ENCODE data around the gene AEBP1. TPM values are rescaled to one million over a fixed set of nuclear protein-coding genes. Genes with fewer than 3 reads are reported as not detected.

AEBP1 gene
- total RNA-seq, 1 donor = 168 TPM

DNA sequence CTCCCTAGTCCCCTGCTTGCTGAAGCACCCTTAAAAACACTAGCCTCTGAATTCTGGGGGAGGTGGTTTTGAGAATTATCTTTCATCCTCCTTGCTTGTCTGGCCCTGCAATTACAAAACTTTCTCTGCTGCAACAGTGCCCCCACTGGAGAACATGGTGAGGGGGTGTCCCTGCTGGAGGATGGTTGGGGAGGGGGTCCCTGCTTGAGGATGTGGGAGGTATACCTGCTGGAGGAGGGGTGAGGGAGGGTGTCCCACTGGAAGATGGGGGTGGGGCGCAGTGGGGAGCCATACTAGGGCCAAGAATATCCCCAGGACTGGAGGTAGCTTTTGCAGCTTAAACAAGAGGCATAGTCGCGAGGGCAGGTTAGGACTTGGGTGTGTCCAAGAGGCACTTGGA is 18.6 kb upstream of the AEBP1 start:
- H3K4me3 ChIP-seq (ENCODE audit: low read depth, low read length) = no peak overlapping the region
- TF ChIP-seq, protein P1, sequence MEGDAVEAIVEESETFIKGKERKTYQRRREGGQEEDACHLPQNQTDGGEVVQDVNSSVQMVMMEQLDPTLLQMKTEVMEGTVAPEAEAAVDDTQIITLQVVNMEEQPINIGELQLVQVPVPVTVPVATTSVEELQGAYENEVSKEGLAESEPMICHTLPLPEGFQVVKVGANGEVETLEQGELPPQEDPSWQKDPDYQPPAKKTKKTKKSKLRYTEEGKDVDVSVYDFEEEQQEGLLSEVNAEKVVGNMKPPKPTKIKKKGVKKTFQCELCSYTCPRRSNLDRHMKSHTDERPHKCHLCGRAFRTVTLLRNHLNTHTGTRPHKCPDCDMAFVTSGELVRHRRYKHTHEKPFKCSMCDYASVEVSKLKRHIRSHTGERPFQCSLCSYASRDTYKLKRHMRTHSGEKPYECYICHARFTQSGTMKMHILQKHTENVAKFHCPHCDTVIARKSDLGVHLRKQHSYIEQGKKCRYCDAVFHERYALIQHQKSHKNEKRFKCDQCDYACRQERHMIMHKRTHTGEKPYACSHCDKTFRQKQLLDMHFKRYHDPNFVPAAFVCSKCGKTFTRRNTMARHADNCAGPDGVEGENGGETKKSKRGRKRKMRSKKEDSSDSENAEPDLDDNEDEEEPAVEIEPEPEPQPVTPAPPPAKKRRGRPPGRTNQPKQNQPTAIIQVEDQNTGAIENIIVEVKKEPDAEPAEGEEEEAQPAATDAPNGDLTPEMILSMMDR (IDR thresholded peaks at IDR 0.05; ENCODE audit: insufficient read depth, low read length) = peak; percentile 4
- DNase-seq (ENCODE audit: low read depth) = no peak

DNA sequence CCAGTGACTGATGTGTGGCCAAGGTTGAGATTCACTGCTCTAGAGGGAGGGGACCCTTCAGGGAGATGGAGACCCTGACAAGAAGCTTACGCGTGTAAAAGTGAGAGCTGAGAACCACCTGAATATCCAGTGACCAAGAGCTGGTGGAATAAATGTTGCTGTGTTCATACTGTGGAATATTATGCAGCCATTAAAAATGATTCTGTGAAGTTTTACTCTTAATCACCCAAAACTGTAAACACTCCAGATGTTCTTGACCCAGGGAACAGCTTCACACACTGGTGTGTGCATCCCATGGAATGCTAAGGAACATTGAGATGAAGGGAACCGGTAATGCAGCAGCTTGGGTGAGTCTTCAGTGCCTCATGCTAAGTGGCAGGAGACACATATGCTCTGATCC is 17.5 kb upstream of the AEBP1 start:
- no peak for DNase-seq (ENCODE audit: low read depth)
- TF ChIP-seq, protein P1 (IDR thresholded peaks at IDR 0.05; ENCODE audit: insufficient read depth, low read length) = no peak
- H3K4me3 ChIP-seq (ENCODE audit: low read depth, low read length) = no peak overlapping the region

DNA sequence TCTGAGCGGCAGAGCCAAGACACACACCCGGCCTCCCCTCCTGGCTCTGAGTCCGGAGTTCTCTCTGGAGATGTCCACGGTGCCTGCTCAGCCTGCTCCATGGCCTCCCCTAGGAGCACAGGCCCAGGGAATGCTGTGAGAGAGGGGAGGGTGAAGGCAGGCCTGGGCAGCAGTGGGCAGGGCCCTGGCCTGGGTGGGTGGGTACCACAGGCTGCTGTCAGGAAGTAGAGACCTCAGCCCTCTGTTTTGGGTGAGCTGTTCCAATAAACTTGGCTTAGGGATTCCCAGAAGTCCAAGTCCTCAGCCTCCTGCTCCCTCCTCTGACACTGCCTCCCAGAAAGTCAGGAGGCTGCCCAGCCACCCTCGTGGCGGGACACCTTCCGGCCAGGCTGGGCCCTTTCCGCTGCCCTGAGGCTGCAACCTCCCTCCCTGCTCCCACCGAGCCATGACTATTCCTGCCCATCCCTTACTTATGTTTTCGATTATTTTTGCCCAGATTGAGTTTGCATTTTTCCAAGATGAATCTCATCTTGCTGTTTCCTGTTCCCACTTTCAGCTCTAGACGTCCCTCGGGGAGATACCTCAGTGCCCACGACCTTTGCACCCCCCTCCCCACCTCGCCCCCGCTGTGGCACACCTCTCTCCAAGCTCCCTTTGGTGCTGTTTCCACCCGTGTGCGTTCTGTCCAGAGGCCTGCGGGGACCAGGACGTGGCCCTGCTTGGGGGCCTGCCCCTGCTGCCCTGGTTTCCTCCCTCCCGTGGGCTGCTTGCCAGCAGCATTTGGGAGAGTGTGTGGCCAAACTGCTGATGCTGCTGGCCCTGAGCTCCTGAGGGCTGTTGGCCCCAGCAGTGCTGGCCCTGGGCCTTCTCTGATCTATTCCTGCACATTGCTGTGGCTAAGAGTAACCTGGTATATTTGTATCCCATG is 16.0 kb upstream of the AEBP1 start:
- H3K4me3 ChIP-seq (ENCODE audit: low read depth, low read length) = peak overlapping the region; percentile 22
- TF ChIP-seq, protein P1 (IDR thresholded peaks at IDR 0.05; ENCODE audit: insufficient read depth, low read length) = no peak
- peak; percentile 97 for DNase-seq (ENCODE audit: low read depth)

DNA sequence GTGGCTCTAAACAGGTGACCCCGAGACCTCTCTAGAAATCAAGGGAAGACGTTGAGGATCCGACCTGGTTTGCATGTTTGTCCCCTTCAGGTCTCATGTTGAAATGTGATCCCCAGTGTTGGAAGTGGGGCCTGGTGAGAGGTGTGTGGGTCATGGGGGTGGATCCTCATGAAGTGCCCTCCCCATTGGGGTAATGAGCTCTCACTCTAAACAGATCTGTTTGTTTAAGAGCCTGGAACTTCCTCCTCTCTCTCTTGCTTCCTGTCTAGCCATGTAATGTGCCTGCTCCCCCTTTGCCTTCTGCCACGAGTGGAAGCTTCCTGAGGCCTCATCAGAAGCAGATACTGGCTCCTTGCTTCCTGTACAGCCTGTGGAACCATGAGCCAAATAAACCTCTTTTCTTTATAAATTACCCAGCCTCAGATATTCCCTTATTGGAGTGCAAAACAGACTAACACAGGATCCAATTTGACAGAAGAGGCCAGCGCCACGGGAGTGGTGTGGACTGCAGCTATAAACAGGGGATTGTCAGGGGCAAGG is 11.0 kb upstream of the AEBP1 start:
- H3K4me3 ChIP-seq (ENCODE audit: low read depth, low read length) = no peak overlapping the region
- DNase-seq (ENCODE audit: low read depth) = no peak
- TF ChIP-seq, protein P1 (IDR thresholded peaks at IDR 0.05; ENCODE audit: insufficient read depth, low read length) = no peak

DNA sequence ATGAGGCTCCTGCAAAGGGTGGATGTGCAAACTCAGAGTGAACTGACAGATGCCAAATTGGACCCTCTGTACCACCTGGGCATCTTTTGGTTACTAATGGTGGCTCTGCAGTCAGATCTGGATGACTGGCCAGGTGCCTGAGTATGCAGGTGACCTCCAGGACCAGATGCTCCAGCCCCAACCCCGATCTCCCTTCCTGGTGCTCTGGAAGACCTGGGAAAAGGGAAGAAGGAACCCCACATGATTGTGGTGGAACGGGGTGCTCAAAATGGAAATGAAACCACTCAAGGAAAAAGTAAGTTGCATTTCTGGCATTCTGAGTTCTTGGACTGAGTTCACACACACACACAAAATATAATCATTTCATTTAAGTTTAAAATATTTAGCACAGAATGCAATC is 9.8 kb upstream of the AEBP1 start:
- TF ChIP-seq, protein P1 (IDR thresholded peaks at IDR 0.05; ENCODE audit: insufficient read depth, low read length) = no peak
- no peak for DNase-seq (ENCODE audit: low read depth)

DNA sequence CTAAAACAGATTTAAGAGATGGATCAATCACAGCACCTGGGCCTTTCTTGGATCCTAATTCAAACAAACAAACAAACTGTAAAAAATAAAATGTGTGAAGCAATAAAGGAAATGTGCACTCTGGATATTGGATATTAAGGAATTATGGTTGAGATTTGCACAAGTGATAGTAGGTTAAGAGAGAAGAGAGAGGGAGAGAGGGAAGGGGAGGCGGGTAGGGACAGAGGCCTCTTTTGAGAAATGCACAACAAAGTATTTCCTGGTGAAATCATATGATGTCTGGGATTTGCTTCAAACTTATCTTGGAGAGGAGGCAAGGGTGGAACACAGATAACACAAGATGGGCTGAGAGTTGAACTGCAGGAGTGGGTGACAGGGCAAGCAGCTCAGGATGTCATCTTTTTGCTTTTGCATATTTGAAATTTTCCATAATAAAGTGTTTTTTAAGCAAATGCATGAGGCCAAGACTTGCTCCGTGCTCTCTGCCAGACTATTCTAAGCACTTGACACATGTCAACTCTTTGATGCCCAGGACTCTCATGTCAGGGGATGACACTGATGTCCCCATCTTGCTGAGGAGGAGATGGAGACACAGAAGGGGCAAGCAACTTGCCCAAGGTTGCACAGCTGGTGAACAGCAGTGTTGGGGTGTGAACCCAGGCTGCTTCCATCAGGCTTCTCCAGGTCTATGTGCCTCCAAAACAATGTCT is 9.1 kb upstream of the AEBP1 start:
- peak; percentile 54 for DNase-seq (ENCODE audit: low read depth)
- TF ChIP-seq, protein P1 (IDR thresholded peaks at IDR 0.05; ENCODE audit: insufficient read depth, low read length) = no peak
- H3K4me3 ChIP-seq (ENCODE audit: low read depth, low read length) = no peak overlapping the region

More for the DNA sequence above, 9.8 kb upstream of the AEBP1 start:
- no peak overlapping the region for H3K4me3 ChIP-seq (ENCODE audit: low read depth, low read length)
